Activated CD4-positive, alpha-beta T cell treated with anti-CD3 and anti-CD28 coated beads for 4 hours (primary cell): ENCODE measurements around the gene ARHGAP6.
A peak's percentile ranks its signal among the peaks of the same experiment; 100 is the strongest.

Source experiments
- DNase-seq, 2 donors: peaks; one replicate each; pipeline ENCODE4 v3.0.0-alpha.2; 2020

ARHGAP6 gene

GRCh38 chrX:11346121-11346682 lies 319.5 kb downstream of the ARHGAP6 start:
- no peak for DNase-seq

- no peak for DNase-seq
Observed at GRCh38 chrX:11342673-11343072, 323.0 kb downstream of the ARHGAP6 start.

GRCh38 chrX:11341274-11342201 lies 324.2 kb downstream of the ARHGAP6 start:
- DNase-seq = peak; percentile 8

GRCh38 chrX:11337292-11338009 lies 328.3 kb downstream of the ARHGAP6 start:
- no peak for DNase-seq

GRCh38 chrX:11336201-11336600 lies 329.5 kb downstream of the ARHGAP6 start:
- DNase-seq = no peak

GRCh38 chrX:11334165-11334564 lies 331.6 kb downstream of the ARHGAP6 start:
- DNase-seq = no peak

- no peak for DNase-seq
Observed at GRCh38 chrX:11331788-11332187, 333.9 kb downstream of the ARHGAP6 start.

GRCh38 chrX:11329021-11329420 lies 336.7 kb downstream of the ARHGAP6 start:
- DNase-seq = no peak

GRCh38 chrX:11328134-11328533 lies 337.6 kb downstream of the ARHGAP6 start:
- no peak for DNase-seq

- DNase-seq = no peak
Observed at GRCh38 chrX:11321986-11322385, 343.7 kb downstream of the ARHGAP6 start.

- no peak for DNase-seq
Observed at GRCh38 chrX:11319806-11320520, 345.8 kb downstream of the ARHGAP6 start.

GRCh38 chrX:11311706-11312105 lies 354.0 kb downstream of the ARHGAP6 start:
- no peak for DNase-seq

GRCh38 chrX:11309220-11309619 lies 356.5 kb downstream of the ARHGAP6 start:
- no peak for DNase-seq

- no peak for DNase-seq
Observed at GRCh38 chrX:11305641-11306040, 360.1 kb downstream of the ARHGAP6 start.

- no peak for DNase-seq
Observed at GRCh38 chrX:11304829-11305228, 360.9 kb downstream of the ARHGAP6 start.

GRCh38 chrX:11298600-11298999 lies 367.1 kb downstream of the ARHGAP6 start:
- no peak for DNase-seq

GRCh38 chrX:11296051-11296450 lies 369.7 kb downstream of the ARHGAP6 start:
- no peak for DNase-seq

GRCh38 chrX:11293113-11293512 lies 372.6 kb downstream of the ARHGAP6 start, which contains the start of gene AMELX:
Gene AMELX (plus strand): TSS chrX:11293413. CDS start chrX:11294789, 1,376 bp downstream.
- DNase-seq = no peak

- no peak for DNase-seq
Observed at GRCh38 chrX:11290416-11291102, 375.2 kb downstream of the ARHGAP6 start.

GRCh38 chrX:11287505-11287904 lies 378.2 kb downstream of the ARHGAP6 start:
- DNase-seq = no peak

GRCh38 chrX:11285651-11286050 lies 380.1 kb downstream of the ARHGAP6 start:
- no peak for DNase-seq

- no peak for DNase-seq
Observed at GRCh38 chrX:11282043-11282442, 383.7 kb downstream of the ARHGAP6 start.
